Stimulated activated CD4-positive, alpha-beta T cell treated with anti-CD3 and anti-CD28 coated beads, Interleukin-1b, Interleukin-23, amount 100 ng/mL, for 48 hours (primary cell): ENCODE measurements around the gene SLC44A3.

Experiments
- DNase-seq: peaks from one replicate; pipeline ENCODE4 v3.0.0-alpha.2; 2020

SLC44A3 gene

GRCh38 chr1:94819945-94820746 lies at the start of gene SLC44A3:
TSS of gene SLC44A3 (plus strand) at chr1:94820357. CDS start at chr1:94820452, 95 bp downstream.
- peak; percentile 6 for DNase-seq

GRCh38 chr1:94772230-94772641 lies 47.9 kb upstream of the SLC44A3 start:
- DNase-seq, result no peak

- DNase-seq, result no peak
These were observed 47.3 kb upstream of the SLC44A3 start for GRCh38 chr1:94772845-94773244.

- no peak for DNase-seq
These were observed 46.8 kb upstream of the SLC44A3 start for GRCh38 chr1:94773296-94773809.

- DNase-seq, result no peak
These were observed 46.2 kb upstream of the SLC44A3 start for GRCh38 chr1:94773931-94774422.

- DNase-seq, result no peak
These were observed 43.7 kb upstream of the SLC44A3 start for GRCh38 chr1:94776474-94776873.

GRCh38 chr1:94777281-94777680 lies 42.9 kb upstream of the SLC44A3 start:
- no peak for DNase-seq

GRCh38 chr1:94778808-94779207 lies 41.3 kb upstream of the SLC44A3 start:
- no peak for DNase-seq

- no peak for DNase-seq
These were observed 36.6 kb upstream of the SLC44A3 start for GRCh38 chr1:94783342-94784189.

- no peak for DNase-seq
These were observed 36.0 kb upstream of the SLC44A3 start for GRCh38 chr1:94784190-94784515.

- DNase-seq, result no peak
These were observed 32.5 kb upstream of the SLC44A3 start for GRCh38 chr1:94787691-94788090.

GRCh38 chr1:94790246-94790645 lies 29.9 kb upstream of the SLC44A3 start:
- DNase-seq, result no peak

- DNase-seq, result no peak
These were observed 29.5 kb upstream of the SLC44A3 start for GRCh38 chr1:94790670-94791069.

GRCh38 chr1:94792473-94793295 lies 27.5 kb upstream of the SLC44A3 start:
- DNase-seq, result no peak

GRCh38 chr1:94793296-94793656 lies 26.9 kb upstream of the SLC44A3 start:
- DNase-seq, result no peak

- DNase-seq, result no peak
These were observed 24.7 kb upstream of the SLC44A3 start for GRCh38 chr1:94795434-94795833.

- no peak for DNase-seq
These were observed 23.9 kb upstream of the SLC44A3 start for GRCh38 chr1:94796266-94796665.

- no peak for DNase-seq
These were observed 22.9 kb upstream of the SLC44A3 start for GRCh38 chr1:94797291-94797690.

GRCh38 chr1:94798054-94798453 lies 22.1 kb upstream of the SLC44A3 start:
- DNase-seq, result no peak

GRCh38 chr1:94798462-94798861 lies 21.7 kb upstream of the SLC44A3 start:
- DNase-seq, result no peak

- no peak for DNase-seq
These were observed 21.0 kb upstream of the SLC44A3 start for GRCh38 chr1:94799206-94799605.

GRCh38 chr1:94801919-94802546 lies 18.1 kb upstream of the SLC44A3 start:
- DNase-seq, result no peak
